ENCODE measurements around the gene LNX1.

LNX1 gene

GRCh38 chr4:53498706-53499105 lies 92.6 kb downstream of the LNX1 start:
- TF ChIP-seq, protein P1, sequence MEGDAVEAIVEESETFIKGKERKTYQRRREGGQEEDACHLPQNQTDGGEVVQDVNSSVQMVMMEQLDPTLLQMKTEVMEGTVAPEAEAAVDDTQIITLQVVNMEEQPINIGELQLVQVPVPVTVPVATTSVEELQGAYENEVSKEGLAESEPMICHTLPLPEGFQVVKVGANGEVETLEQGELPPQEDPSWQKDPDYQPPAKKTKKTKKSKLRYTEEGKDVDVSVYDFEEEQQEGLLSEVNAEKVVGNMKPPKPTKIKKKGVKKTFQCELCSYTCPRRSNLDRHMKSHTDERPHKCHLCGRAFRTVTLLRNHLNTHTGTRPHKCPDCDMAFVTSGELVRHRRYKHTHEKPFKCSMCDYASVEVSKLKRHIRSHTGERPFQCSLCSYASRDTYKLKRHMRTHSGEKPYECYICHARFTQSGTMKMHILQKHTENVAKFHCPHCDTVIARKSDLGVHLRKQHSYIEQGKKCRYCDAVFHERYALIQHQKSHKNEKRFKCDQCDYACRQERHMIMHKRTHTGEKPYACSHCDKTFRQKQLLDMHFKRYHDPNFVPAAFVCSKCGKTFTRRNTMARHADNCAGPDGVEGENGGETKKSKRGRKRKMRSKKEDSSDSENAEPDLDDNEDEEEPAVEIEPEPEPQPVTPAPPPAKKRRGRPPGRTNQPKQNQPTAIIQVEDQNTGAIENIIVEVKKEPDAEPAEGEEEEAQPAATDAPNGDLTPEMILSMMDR (conservative IDR thresholded peaks at IDR 0.05; ENCODE audit: low read length) = no peak
- no peak overlapping the region for H3K4me3 ChIP-seq (ENCODE audit: low read length)
- DNase-seq (ENCODE audit: low read depth) = no peak

DNA sequence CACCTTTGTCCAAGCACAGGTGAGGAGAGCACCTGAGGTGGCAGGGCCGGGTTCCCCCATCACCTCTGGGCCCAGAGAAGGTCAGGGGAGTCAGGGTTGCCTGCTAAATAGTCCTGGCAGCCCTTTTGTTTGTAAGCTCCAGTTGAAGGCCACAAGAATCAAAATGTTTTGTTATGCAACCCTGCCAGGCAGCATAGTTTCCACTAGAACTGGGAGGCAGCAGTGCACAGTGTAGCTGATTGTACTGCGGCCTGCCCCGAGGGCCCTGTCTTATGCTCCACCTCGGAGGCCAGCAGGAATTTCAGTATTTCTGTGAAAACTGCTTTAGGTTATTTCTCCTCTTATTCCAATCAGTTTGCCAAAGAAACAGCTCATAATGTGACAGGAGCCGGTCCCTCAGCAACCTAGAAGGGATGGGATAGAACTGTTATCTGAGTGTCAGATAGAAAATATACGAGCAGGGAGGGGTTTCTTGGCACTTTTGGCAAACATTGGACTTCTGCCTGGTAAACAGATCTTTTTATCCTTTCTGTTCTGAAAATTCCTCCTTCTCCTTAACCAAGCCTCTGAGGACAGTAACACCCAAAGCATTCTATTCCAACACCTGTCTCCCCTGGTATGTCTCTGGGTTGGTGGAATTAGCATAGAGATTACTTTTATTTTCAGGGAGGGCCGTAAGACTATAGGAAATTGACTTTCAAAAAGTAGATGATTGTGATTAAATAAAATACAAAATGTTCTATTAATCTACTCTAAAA lies 93.6 kb downstream of the LNX1 start:
- H3K4me3 ChIP-seq (ENCODE audit: low read length) = no peak overlapping the region
- peak; percentile 81 for DNase-seq (ENCODE audit: low read depth)
- TF ChIP-seq, protein P1 (conservative IDR thresholded peaks at IDR 0.05; ENCODE audit: low read length) = peak; percentile 41

- peak; percentile 55 for DNase-seq (ENCODE audit: low read depth)
- no peak overlapping the region for H3K4me3 ChIP-seq (ENCODE audit: low read length)
- TF ChIP-seq, protein P1 (conservative IDR thresholded peaks at IDR 0.05; ENCODE audit: low read length) = no peak
Measured at GRCh38 chr4:53494851-53495250, 96.4 kb downstream of the LNX1 start.

- H3K4me3 ChIP-seq (ENCODE audit: low read length) = no peak overlapping the region
- DNase-seq (ENCODE audit: low read depth) = peak; percentile 98
- TF ChIP-seq, protein P1 (conservative IDR thresholded peaks at IDR 0.05; ENCODE audit: low read length) = peak; percentile 87
Measured at GRCh38 chr4:53490965-53491622, 100.2 kb downstream of the LNX1 start.

GRCh38 chr4:53490161-53490956 lies 100.9 kb downstream of the LNX1 start:
- peak; percentile 83 for DNase-seq (ENCODE audit: low read depth)
- H3K4me3 ChIP-seq (ENCODE audit: low read length) = no peak overlapping the region
- TF ChIP-seq, protein P1 (conservative IDR thresholded peaks at IDR 0.05; ENCODE audit: low read length) = no peak

- peak; percentile 66 for DNase-seq (ENCODE audit: low read depth)
Measured at GRCh38 chr4:53489279-53489889, 101.9 kb downstream of the LNX1 start.

More at GRCh38 chr4:53489279-53489889, 101.9 kb downstream of the LNX1 start:
- TF ChIP-seq, protein P1 (conservative IDR thresholded peaks at IDR 0.05; ENCODE audit: low read length) = no peak
- H3K4me3 ChIP-seq (ENCODE audit: low read length) = no peak overlapping the region
